OCI-LY1 (cell line): ENCODE measurements around the gene TXNIP.

Experiments
- H2AFZ ChIP-seq: fragments of 200-600 bp; sonication (generic), shearing (Covaris generic); 2 replicates; pipeline ENCODE4 v1.6.0; 2014; ENCODE audit warnings: antibody characterized with exemption, mild to moderate bottlenecking, low read length
- H3F3A ChIP-seq: fragments of 200-600 bp; sonication (generic), shearing (Covaris generic); 2 replicates; pipeline ENCODE4 v1.6.0; 2014; ENCODE audit warnings: mild to moderate bottlenecking, antibody characterized with exemption, low read length, moderate library complexity; ENCODE audit not compliant: insufficient read depth
- H3K27ac ChIP-seq: fragments of 200-600 bp; sonication (generic); 2 replicates; pipeline ENCODE4 v1.5.1; 2014; ENCODE audit warnings: low read length, mixed run types, mild to moderate bottlenecking, low read depth; ENCODE audit not compliant: poor library complexity, severe bottlenecking
- H3K27me3 ChIP-seq: fragments of 200-600 bp; sonication (generic); 2 replicates; pipeline ENCODE4 v1.6.0; 2014; ENCODE audit warnings: antibody characterized with exemption, mild to moderate bottlenecking, low read length, moderate library complexity; ENCODE audit not compliant: insufficient read depth
- H3K36me3 ChIP-seq: fragments of 200-600 bp; sonication (generic); 2 replicates; pipeline ENCODE4 v1.6.1; 2014; ENCODE audit warnings: mild to moderate bottlenecking, antibody characterized with exemption, low read length, moderate library complexity, mixed read lengths; ENCODE audit not compliant: insufficient read depth
- H3K4me1 ChIP-seq: fragments of 200-600 bp; sonication (generic); 2 replicates; pipeline ENCODE4 v1.5.1; 2014; ENCODE audit warnings: mild to moderate bottlenecking, low read length, moderate library complexity; ENCODE audit not compliant: insufficient read depth, severe bottlenecking
- H3K4me2 ChIP-seq: fragments of 200-600 bp; sonication (generic), shearing (Covaris generic); 2 replicates; pipeline ENCODE4 v1.6.1; 2014; ENCODE audit warnings: low read length
- H3K4me3 ChIP-seq: fragments of 200-600 bp; sonication (generic); 2 replicates; pipeline ENCODE4 v1.5.1; 2014; ENCODE audit warnings: low read length, low read depth, mild to moderate bottlenecking, mixed read lengths; ENCODE audit not compliant: poor library complexity, severe bottlenecking
- H3K79me2 ChIP-seq: fragments of 200-600 bp; shearing (Covaris generic); 2 replicates; pipeline ENCODE4 v1.6.1; 2016; ENCODE audit warnings: mixed run types, low read length, mixed read lengths; ENCODE audit not compliant: insufficient read depth
- H3K9ac ChIP-seq: fragments of 200-600 bp; sonication (generic), shearing (Covaris generic); 2 replicates; pipeline ENCODE4 v1.6.1; 2014; ENCODE audit warnings: mild to moderate bottlenecking, low read length, mixed read lengths
- H3K9me2 ChIP-seq: fragments of 200-600 bp; sonication (generic), shearing (Covaris generic); 2 replicates; pipeline ENCODE4 v1.6.1; 2014; ENCODE audit warnings: low read depth, mild to moderate bottlenecking, low read length, mixed read lengths
- H3K9me3 ChIP-seq: fragments of 200-600 bp; shearing (Covaris generic); 2 replicates; pipeline ENCODE4 v1.6.1; 2014; ENCODE audit warnings: low read length, mixed read lengths
- H4K20me1 ChIP-seq: fragments of 200-600 bp; sonication (generic), shearing (Covaris generic); 2 replicates; pipeline ENCODE4 v1.6.0; 2016; ENCODE audit warnings: mild to moderate bottlenecking, low read length; ENCODE audit not compliant: insufficient read depth
- CTCF ChIP-seq: fragments of 200-600 bp; sonication (generic), shearing (Covaris generic); IDR thresholded peaks from 2 replicates; pipeline ENCODE4 v1.5.1; 2017; ENCODE audit warnings: mild to moderate bottlenecking, antibody characterized with exemption, low read length, moderate library complexity, mixed read lengths
- EZH2 ChIP-seq: fragments of 200-600 bp; sonication (generic), shearing (Covaris generic); IDR thresholded peaks from 2 replicates; pipeline ENCODE4 v1.8.0; 2017; ENCODE audit warnings: borderline replicate concordance, mixed run types, mild to moderate bottlenecking, antibody characterized with exemption, low read length, moderate library complexity, mixed read lengths

The TXNIP gene

GRCh38 chr1:145949219-145949618 lies 47.2 kb downstream of the TXNIP start:
- TF ChIP-seq EZH2 (no peak), CTCF (no peak)
- H3K9ac ChIP-seq = no peak overlapping the region
- H3K27me3 ChIP-seq = no peaks in the 10 kb centered on the region
- H2AFZ ChIP-seq = no peak overlapping the region
- H3K27ac ChIP-seq = no peak overlapping the region
- peaks cover 3% of the 10 kb centered on the region for H3K4me1 ChIP-seq
- H3K4me3 ChIP-seq = no peak overlapping the region
- H3K79me2 ChIP-seq = no peaks in the 10 kb centered on the region
- H4K20me1 ChIP-seq = no peaks in the 10 kb centered on the region
- H3K36me3 ChIP-seq = peaks cover 25% of the 10 kb centered on the region; the same call in 1 of the 2 replicates
- H3K9me2 ChIP-seq = no peaks in the 10 kb centered on the region
- H3K4me2 ChIP-seq = no peak overlapping the region
- H3K9me3 ChIP-seq = no peaks in the 10 kb centered on the region
- H3F3A ChIP-seq = no peaks in the 10 kb centered on the region

GRCh38 chr1:145947551-145947950 lies 48.8 kb downstream of the TXNIP start:
- Histone ChIP-seq H4K20me1 (no peaks in the 10 kb centered on the region), H3K4me1 (no peaks in the 10 kb centered on the region), H3K4me3 (no peak overlapping the region), H3K4me2 (no peak overlapping the region), H3K9me3 (no peaks in the 10 kb centered on the region), H3F3A (no peaks in the 10 kb centered on the region), H3K36me3 (peaks cover 17% of the 10 kb centered on the region; the same call in 1 of the 2 replicates), H3K27me3 (no peaks in the 10 kb centered on the region), H2AFZ (no peak overlapping the region), H3K9ac (no peak overlapping the region), H3K27ac (no peak overlapping the region), H3K9me2 (no peaks in the 10 kb centered on the region), H3K79me2 (no peaks in the 10 kb centered on the region)
- no peak for TF ChIP-seq EZH2
- TF ChIP-seq CTCF = no peak

- Histone ChIP-seq H3K9me2 (no peaks in the 10 kb centered on the region), H2AFZ (no peak overlapping the region), H3F3A (no peaks in the 10 kb centered on the region), H3K27me3 (no peaks in the 10 kb centered on the region), H3K4me1 (no peaks in the 10 kb centered on the region), H3K9me3 (no peaks in the 10 kb centered on the region), H3K4me3 (no peak overlapping the region), H4K20me1 (no peaks in the 10 kb centered on the region), H3K9ac (no peak overlapping the region), H3K36me3 (peaks cover 19% of the 10 kb centered on the region; the same call in 1 of the 2 replicates), H3K4me2 (no peak overlapping the region), H3K79me2 (no peaks in the 10 kb centered on the region), H3K27ac (no peak overlapping the region)
- TF ChIP-seq CTCF (no peak), EZH2 (no peak)
Measured at GRCh38 chr1:145946477-145946986, 49.8 kb downstream of the TXNIP start.
